Stimulated activated memory B cell treated with anti-CD40 and anti-IgM and Interleukin-4, amounts not matched to agents 10 μg/mL and 1 μg/mL and 100 μg/mL, for 72 hours (primary cell): ENCODE measurements around the gene DPH1.

ENCODE experiments used
- ATAC-seq: fragments of 150-1000 bp; cut with Tn5 transposase; 2 replicates; pipeline ENCODE4 v1.10.0; 2021
- H3K27ac Mint-ChIP-seq: one replicate; pipeline ENCODE4 v1.8.0; 2022; ENCODE audit warnings: mild to moderate bottlenecking, mixed read lengths
- H3K27me3 Mint-ChIP-seq: one replicate; pipeline ENCODE4 v1.8.0; 2022; ENCODE audit warnings: mixed read lengths
- H3K36me3 Mint-ChIP-seq: one replicate; pipeline ENCODE4 v1.8.0; 2022; ENCODE audit warnings: mixed read lengths
- H3K4me1 Mint-ChIP-seq: one replicate; pipeline ENCODE4 v1.8.0; 2022; ENCODE audit warnings: mixed read lengths
- H3K4me3 Mint-ChIP-seq: one replicate; pipeline ENCODE4 v1.8.0; 2022; ENCODE audit warnings: mild to moderate bottlenecking, moderate library complexity, mixed read lengths
- H3K9me3 Mint-ChIP-seq: one replicate; pipeline ENCODE4 v1.8.0; 2022; ENCODE audit warnings: mixed read lengths

DPH1 gene

GRCh38 chr17:2017274-2017941 lies 12.5 kb upstream of the DPH1 start:
- H3K4me1 Mint-ChIP-seq: peaks cover 17% of the 10 kb centered on the region
- ATAC-seq: peak; percentile 78
- H3K4me3 Mint-ChIP-seq: no peak overlapping the region
- peak overlapping the region; percentile 66 for H3K27ac Mint-ChIP-seq
- peaks cover 56% of the 10 kb centered on the region for H3K27me3 Mint-ChIP-seq
- peaks cover 2% of the 10 kb centered on the region for H3K9me3 Mint-ChIP-seq
- peaks cover 4% of the 10 kb centered on the region for H3K36me3 Mint-ChIP-seq

- Mint-ChIP-seq H3K9me3 (no peaks in the 10 kb centered on the region), H3K4me1 (peaks cover 28% of the 10 kb centered on the region), H3K27ac (no peak overlapping the region), H3K4me3 (no peak overlapping the region), H3K27me3 (peaks cover 52% of the 10 kb centered on the region), H3K36me3 (no peaks in the 10 kb centered on the region)
- ATAC-seq: no peak
These were observed 11.0 kb upstream of the DPH1 start for GRCh38 chr17:2018716-2019510.

- no peak for ATAC-seq
- H3K27ac Mint-ChIP-seq: no peak overlapping the region
These were observed 10.2 kb upstream of the DPH1 start for GRCh38 chr17:2019723-2020122.

GRCh38 chr17:2020721-2021120 lies 9.2 kb upstream of the DPH1 start:
- no peak overlapping the region for H3K27ac Mint-ChIP-seq
- H3K4me3 Mint-ChIP-seq: no peak overlapping the region
- no peaks in the 10 kb centered on the region for H3K36me3 Mint-ChIP-seq
- no peak for ATAC-seq
- H3K27me3 Mint-ChIP-seq: peaks cover 39% of the 10 kb centered on the region
- H3K4me1 Mint-ChIP-seq: peaks cover 31% of the 10 kb centered on the region
- H3K9me3 Mint-ChIP-seq: no peaks in the 10 kb centered on the region

More at GRCh38 chr17:2019723-2020122, 10.2 kb upstream of the DPH1 start:
- Mint-ChIP-seq H3K4me3 (no peak overlapping the region), H3K9me3 (no peaks in the 10 kb centered on the region), H3K27me3 (peaks cover 43% of the 10 kb centered on the region), H3K36me3 (no peaks in the 10 kb centered on the region), H3K4me1 (peaks cover 28% of the 10 kb centered on the region)

- no peak for ATAC-seq
- Mint-ChIP-seq H3K4me1 (peaks cover 37% of the 10 kb centered on the region), H3K36me3 (no peaks in the 10 kb centered on the region), H3K27me3 (peaks cover 54% of the 10 kb centered on the region), H3K4me3 (no peak overlapping the region), H3K27ac (no peak overlapping the region), H3K9me3 (no peaks in the 10 kb centered on the region)
These were observed 7.2 kb upstream of the DPH1 start for GRCh38 chr17:2022647-2023240.

- H3K36me3 Mint-ChIP-seq: no peaks in the 10 kb centered on the region
- H3K4me1 Mint-ChIP-seq: peaks cover 32% of the 10 kb centered on the region
- peak overlapping the region; percentile 46 for H3K4me3 Mint-ChIP-seq
- H3K9me3 Mint-ChIP-seq: no peaks in the 10 kb centered on the region
- H3K27ac Mint-ChIP-seq: no peak overlapping the region
- no peak for ATAC-seq
- H3K27me3 Mint-ChIP-seq: peaks cover 54% of the 10 kb centered on the region
These were observed 6.7 kb upstream of the DPH1 start for GRCh38 chr17:2023256-2023655.

- no peaks in the 10 kb centered on the region for H3K9me3 Mint-ChIP-seq
- H3K36me3 Mint-ChIP-seq: no peaks in the 10 kb centered on the region
- no peak for ATAC-seq
- peak overlapping the region; percentile 62 for H3K4me3 Mint-ChIP-seq
- H3K4me1 Mint-ChIP-seq: peaks cover 28% of the 10 kb centered on the region
- no peak overlapping the region for H3K27ac Mint-ChIP-seq
- H3K27me3 Mint-ChIP-seq: peaks cover 54% of the 10 kb centered on the region
These were observed 6.0 kb upstream of the DPH1 start for GRCh38 chr17:2023692-2024571.

- H3K4me3 Mint-ChIP-seq: peak overlapping the region; percentile 62
- ATAC-seq: no peak
- no peak overlapping the region for H3K27ac Mint-ChIP-seq
- H3K36me3 Mint-ChIP-seq: no peaks in the 10 kb centered on the region
- H3K9me3 Mint-ChIP-seq: no peaks in the 10 kb centered on the region
- peaks cover 48% of the 10 kb centered on the region for H3K27me3 Mint-ChIP-seq
- H3K4me1 Mint-ChIP-seq: peaks cover 32% of the 10 kb centered on the region
These were observed 5.3 kb upstream of the DPH1 start for GRCh38 chr17:2024572-2025219.

- peaks cover 47% of the 10 kb centered on the region for H3K27me3 Mint-ChIP-seq
- no peaks in the 10 kb centered on the region for H3K36me3 Mint-ChIP-seq
- ATAC-seq: peak; percentile 20
- no peak within 1 kb of the TSS for H3K27ac Mint-ChIP-seq
- no peaks in the 10 kb centered on the region for H3K9me3 Mint-ChIP-seq
- peaks cover 35% of the 10 kb centered on the region for H3K4me1 Mint-ChIP-seq
- H3K4me3 Mint-ChIP-seq: peak within 1 kb of the TSS; percentile 77
These were observed 4.7 kb upstream of the DPH1 start, which contains the start of gene RTN4RL1 for GRCh38 chr17:2025220-2025621. Gene RTN4RL1, minus strand, starts transcription at chr17:2025334. Its CDS starts 469 bp downstream, at chr17:2024865.

- H3K27me3 Mint-ChIP-seq: peaks cover 47% of the 10 kb centered on the region
- H3K27ac Mint-ChIP-seq: no peak overlapping the region
These were observed 4.2 kb upstream of the DPH1 start for GRCh38 chr17:2025622-2026309.

GRCh38 chr17:2027528-2028233 lies 2.3 kb upstream of the DPH1 start:
- no peak for ATAC-seq
- Mint-ChIP-seq H3K9me3 (no peaks in the 10 kb centered on the region), H3K36me3 (no peaks in the 10 kb centered on the region), H3K4me1 (peaks cover 34% of the 10 kb centered on the region), H3K4me3 (no peak overlapping the region), H3K27me3 (peaks cover 44% of the 10 kb centered on the region), H3K27ac (no peak overlapping the region)

More at GRCh38 chr17:2025622-2026309, 4.2 kb upstream of the DPH1 start:
- peaks cover 38% of the 10 kb centered on the region for H3K4me1 Mint-ChIP-seq
- no peak for ATAC-seq
- peak overlapping the region; percentile 77 for H3K4me3 Mint-ChIP-seq
- H3K36me3 Mint-ChIP-seq: no peaks in the 10 kb centered on the region
- no peaks in the 10 kb centered on the region for H3K9me3 Mint-ChIP-seq

GRCh38 chr17:2028234-2028614 lies 1.7 kb upstream of the DPH1 start:
- H3K27me3 Mint-ChIP-seq: peaks cover 40% of the 10 kb centered on the region
- H3K4me1 Mint-ChIP-seq: peaks cover 34% of the 10 kb centered on the region
- no peaks in the 10 kb centered on the region for H3K9me3 Mint-ChIP-seq
- no peak overlapping the region for H3K27ac Mint-ChIP-seq
- no peak for ATAC-seq
- no peak overlapping the region for H3K4me3 Mint-ChIP-seq
- no peaks in the 10 kb centered on the region for H3K36me3 Mint-ChIP-seq

GRCh38 chr17:2028737-2029136 lies 1.2 kb upstream of the DPH1 start:
- Mint-ChIP-seq H3K36me3 (no peaks in the 10 kb centered on the region), H3K4me1 (peaks cover 35% of the 10 kb centered on the region), H3K27me3 (peaks cover 40% of the 10 kb centered on the region), H3K27ac (no peak overlapping the region), H3K9me3 (no peaks in the 10 kb centered on the region), H3K4me3 (no peak overlapping the region)
- ATAC-seq: no peak
